ENCODE results near the gene COL18A1.
"Not testable (repeated sequence)": the region's sequence is repeated elsewhere in the genome, so short reads cannot be mapped to it uniquely, and the experiment has no call there.

Gene COL18A1

GRCh38 chr21:45429221-45430175 is 24.5 kb downstream of the COL18A1 start:
- DNase-seq = no peak

GRCh38 chr21:45430521-45431501 is 25.8 kb downstream of the COL18A1 start:
- DNase-seq = no peak

- no peak for DNase-seq
Observed at GRCh38 chr21:45431781-45432572, 27.0 kb downstream of the COL18A1 start.

- DNase-seq = no peak
Observed at GRCh38 chr21:45432575-45433255, 27.8 kb downstream of the COL18A1 start.

- no peak for DNase-seq
Observed at GRCh38 chr21:45433301-45433700, 28.3 kb downstream of the COL18A1 start.

- DNase-seq = no peak
Observed at GRCh38 chr21:45433911-45434644, 29.1 kb downstream of the COL18A1 start.

GRCh38 chr21:45434645-45435217 is 29.8 kb downstream of the COL18A1 start:
- no peak for DNase-seq

- DNase-seq = no peak
Observed at GRCh38 chr21:45435405-45435981, 30.5 kb downstream of the COL18A1 start.

GRCh38 chr21:45436351-45437065 is 31.5 kb downstream of the COL18A1 start:
- DNase-seq = no peak

- DNase-seq = not testable (repeated sequence)
Observed at GRCh38 chr21:45437844-45438243, 32.9 kb downstream of the COL18A1 start.

GRCh38 chr21:45438391-45439145 is 33.6 kb downstream of the COL18A1 start:
- no peak for DNase-seq

GRCh38 chr21:45439161-45439872 is 34.4 kb downstream of the COL18A1 start:
- DNase-seq = no peak

GRCh38 chr21:45439901-45440461 is 35.0 kb downstream of the COL18A1 start:
- no peak for DNase-seq

GRCh38 chr21:45440736-45441350 is 35.9 kb downstream of the COL18A1 start:
- DNase-seq = no peak

GRCh38 chr21:45441431-45442255 is 36.7 kb downstream of the COL18A1 start:
- no peak for DNase-seq

- DNase-seq = no peak
Observed at GRCh38 chr21:45442276-45442675, 37.3 kb downstream of the COL18A1 start.
